Adrenal gland (tissue), 12 donors: ENCODE measurements around the gene NECAB2. TPM values are rescaled to one million over a fixed set of nuclear protein-coding genes. Genes with fewer than 3 reads are reported as not detected.

Source experiments
- DNase-seq, 7 donors: peaks; one replicate each; pipeline ENCODE4 v3.0.0-alpha.2; 2019 to 2020
- H3K27ac ChIP-seq, 5 donors: fragments of 200-600 bp; sonication (generic) in 4 of 5; 1 replicate in 3 of 5; 2 replicates in 2 of 5; pipeline versions ENCODE4 v1.5.1 to v1.8.0; 2016 to 2020; ENCODE audit warnings: mild to moderate bottlenecking in 1 of 5
- H3K27me3 ChIP-seq: fragments of 200-600 bp; 2 replicates; pipeline ENCODE4 v1.8.0; 2021
- H3K36me3 ChIP-seq, 2 donors: fragments of 200-600 bp; replicated peaks in 1 of 2; 1 replicate in 1 of 2; 2 replicates in 1 of 2; pipeline versions ENCODE4 v1.5.1 to v1.8.0; 2018 to 2022
- H3K4me1 ChIP-seq, 2 donors: fragments of 200-600 bp; replicated peaks in 1 of 2; 1 replicate in 1 of 2; 2 replicates in 1 of 2; pipeline versions ENCODE4 v1.5.1 to v1.8.0; 2018 to 2021
- H3K4me3 ChIP-seq, 4 donors: fragments of 200-600 bp; sonication (generic) in 3 of 4; one replicate each; pipeline ENCODE4 v1.5.1; 2016 to 2018
- H3K9me3 ChIP-seq, 3 donors: fragments of 200-600 bp; sonication (generic) in 1 of 3; replicated peaks in 1 of 3; 1 replicate in 2 of 3; 2 replicates in 1 of 3; pipeline versions ENCODE4 v1.5.1 to v1.8.0; 2016 to 2021
- POLR2A ChIP-seq, 2 donors: fragments of 450-650 bp; IDR thresholded peaks; one replicate each; pipeline ENCODE4 v1.6.1; 2017; ENCODE audit warnings: antibody characterized with exemption in 2 of 2, mild to moderate bottlenecking in 2 of 2, moderate library complexity in 1 of 2
- WGBS, 4 donors: extraction: QIAGEN DNeasy Blood & Tissue Kit in 2 of 4; methylation state at CpG; one replicate each; pipeline versions ENCODE4 v1.1.5 to v1.1.7; 2013 to 2017; 5-methylcytosine and 5-hydroxymethylcytosine counted together
- intact Hi-C, 2 donors: fragments of 100-400 bp; cut with DNase I; formaldehyde crosslinking; loops; one replicate each; pipeline versions ENCODE4 v1.14.1 to v1.15.0; 2022 to 2023
- polyA plus RNA-seq, 3 donors: library from polyadenylated mRNA; stranded (reverse); fragments of 200-250 nt in 2 of 3; fragments of 350-450 nt in 1 of 3; fragmentation: Illumina TruSeq in 1 of 3; extraction: RNeasy Lipid Tissue Mini Kit (QIAGEN cat#74804) in 1 of 3; gene quantifications; one replicate each; pipeline ENCODE4 v1.2.3, GENCODE V29; 2013 to 2014
- total RNA-seq, 9 donors: library from RNA; depleted of rRNA in 4 of 9; stranded (reverse); fragments of >200 nt in 4 of 9; fragments of 120-200 nt in 1 of 9; fragmentation: NEBNext Ultra II Directional in 1 of 9; extraction: Animal tissue kit (Norgen Biotek cat#: 25700) in 1 of 9; gene quantifications; one replicate each; pipeline versions ENCODE4 v1.1.0 to v1.2.4, GENCODE V29; 2013 to 2023
- TF ChIP-seq, protein P1 (sequence below), 6 experiments: fragments of 450-650 bp in 4 of 6; fragments of 200-600 bp in 2 of 6; sonication (generic) in 1 of 6; IDR thresholded peaks; 1 replicate in 5 of 6; 2 replicates in 1 of 6; pipeline versions ENCODE4 v1.5.1 to v1.8.0; 2016 to 2021; ENCODE audit warnings: antibody characterized with exemption in 6 of 6, mild to moderate bottlenecking in 2 of 6, moderate library complexity in 1 of 6
- donor health status: healthy with polysubstance abuse.
- donor health status: Bipolar disorder and iron deficiency.
- donor health status: DM: yes; HTN: yes; CAD: no.
- donor health status: DM: no; HTN: no; CAD: no.
- donor health status: DM: no; HTN: no; CAD: no.
- donor health status: DM: yes; HTN: yes; CAD: no.

The NECAB2 gene
- total and polyA plus RNA-seq, 12 donors = 0.14 to 2.1 (median 0.36) TPM; not detected in 3

DNA sequence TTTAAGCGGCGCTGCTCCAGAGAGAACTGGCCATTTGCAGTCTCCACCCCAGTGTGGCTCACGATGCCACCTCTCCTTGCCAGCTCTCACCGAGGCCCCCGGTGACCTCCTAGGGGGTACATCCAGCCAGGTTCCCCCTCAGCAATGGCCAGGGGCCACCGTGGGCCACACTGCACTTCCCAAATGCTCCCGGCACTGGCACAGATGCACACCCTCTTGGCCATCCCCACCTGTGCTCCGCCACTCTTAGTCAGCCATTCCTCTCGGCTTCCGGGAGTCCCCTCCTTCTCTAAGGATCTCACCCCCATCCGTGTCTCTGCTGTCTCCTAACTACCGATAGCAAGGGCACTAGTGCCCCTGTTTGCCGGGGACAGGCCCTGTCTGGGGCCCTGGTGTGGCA, 43.4 kb upstream of the NECAB2 start:
- Histone ChIP-seq H3K9me3 (no peaks in the 10 kb centered on the region), H3K27me3 (no peaks in the 10 kb centered on the region), H3K27ac (no peak overlapping the region), H3K36me3 (peaks cover 0 to 9% of the 10 kb centered on the region in 2 donors), H3K4me3 (no peak overlapping the region), H3K4me1 (peaks cover 3 to 5% of the 10 kb centered on the region in 2 donors)
- 81 to 93% (median 84%) methylated on average over 13 of the region's 13 CpGs for WGBS, 4 donors
- no peak for DNase-seq
- TF ChIP-seq, protein P1, sequence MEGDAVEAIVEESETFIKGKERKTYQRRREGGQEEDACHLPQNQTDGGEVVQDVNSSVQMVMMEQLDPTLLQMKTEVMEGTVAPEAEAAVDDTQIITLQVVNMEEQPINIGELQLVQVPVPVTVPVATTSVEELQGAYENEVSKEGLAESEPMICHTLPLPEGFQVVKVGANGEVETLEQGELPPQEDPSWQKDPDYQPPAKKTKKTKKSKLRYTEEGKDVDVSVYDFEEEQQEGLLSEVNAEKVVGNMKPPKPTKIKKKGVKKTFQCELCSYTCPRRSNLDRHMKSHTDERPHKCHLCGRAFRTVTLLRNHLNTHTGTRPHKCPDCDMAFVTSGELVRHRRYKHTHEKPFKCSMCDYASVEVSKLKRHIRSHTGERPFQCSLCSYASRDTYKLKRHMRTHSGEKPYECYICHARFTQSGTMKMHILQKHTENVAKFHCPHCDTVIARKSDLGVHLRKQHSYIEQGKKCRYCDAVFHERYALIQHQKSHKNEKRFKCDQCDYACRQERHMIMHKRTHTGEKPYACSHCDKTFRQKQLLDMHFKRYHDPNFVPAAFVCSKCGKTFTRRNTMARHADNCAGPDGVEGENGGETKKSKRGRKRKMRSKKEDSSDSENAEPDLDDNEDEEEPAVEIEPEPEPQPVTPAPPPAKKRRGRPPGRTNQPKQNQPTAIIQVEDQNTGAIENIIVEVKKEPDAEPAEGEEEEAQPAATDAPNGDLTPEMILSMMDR (IDR thresholded peaks at IDR 0.05) = no peak
- TF ChIP-seq POLR2A (IDR thresholded peaks at IDR 0.05) = no peak
- intact Hi-C loops = loop anchor here in 1 of 2 donors (5.0 to 10.0 kb wide), 2 partner anchors 43 to 130 kb away; partner anchors contain the start of gene NECAB2

DNA sequence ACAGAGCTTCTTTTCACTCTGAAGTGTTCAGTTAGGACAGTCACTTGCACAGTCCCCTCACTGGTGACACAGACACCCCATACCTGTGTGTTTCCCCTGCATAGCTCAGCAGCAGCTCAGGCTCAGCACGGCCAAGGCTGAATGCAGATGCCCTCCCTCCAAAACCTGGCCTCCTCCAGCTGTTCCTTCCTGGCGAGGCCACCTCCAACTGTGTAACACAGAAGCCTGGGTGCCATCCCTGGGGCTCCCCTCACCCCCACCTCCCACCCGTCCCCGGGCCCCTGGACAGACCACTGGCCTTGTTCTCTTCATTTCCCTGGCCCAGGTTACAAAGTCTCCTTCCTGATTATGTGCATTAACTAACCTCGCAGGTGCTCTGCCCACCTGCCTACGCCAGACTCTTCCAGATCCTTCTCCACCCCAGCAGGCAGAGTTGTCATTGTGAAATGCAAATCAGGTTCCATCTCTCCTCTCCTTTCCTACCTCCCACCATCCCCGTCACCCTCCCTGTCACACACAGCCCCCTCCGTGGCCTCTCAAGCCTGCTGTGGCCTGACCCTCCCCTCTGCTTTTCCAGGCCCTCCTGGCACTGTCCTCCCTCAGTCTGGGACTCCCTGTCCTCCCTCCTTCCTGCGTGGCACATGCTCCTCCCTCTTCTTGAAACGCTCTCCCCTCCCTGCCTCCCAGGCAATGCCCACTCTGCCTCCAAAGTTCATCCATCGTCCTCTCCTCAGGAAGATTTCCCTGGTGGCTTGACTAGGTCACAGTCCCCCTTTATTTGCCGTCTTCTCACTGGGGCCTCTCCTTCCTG, 42.7 kb upstream of the NECAB2 start:
- no peak overlapping the region for H3K4me3 ChIP-seq
- WGBS, 4 donors = 85 to 92% (median 88%) methylated on average over 10 to 12 of the region's 12 CpGs
- H3K4me1 ChIP-seq = peaks cover 3 to 5% of the 10 kb centered on the region in 2 donors
- H3K27ac ChIP-seq = no peak overlapping the region
- no peaks in the 10 kb centered on the region for H3K9me3 ChIP-seq
- H3K36me3 ChIP-seq = peaks cover 0 to 2% of the 10 kb centered on the region in 2 donors
- no peaks in the 10 kb centered on the region for H3K27me3 ChIP-seq
- intact Hi-C loops = loop anchor here in 1 of 2 donors (5.0 to 10.0 kb wide), 2 partner anchors 42 to 130 kb away; partner anchors contain the start of gene NECAB2
- DNase-seq = no peak
- TF ChIP-seq, protein P1 (IDR thresholded peaks at IDR 0.05) = no peak
- TF ChIP-seq POLR2A (IDR thresholded peaks at IDR 0.05) = no peak

DNA sequence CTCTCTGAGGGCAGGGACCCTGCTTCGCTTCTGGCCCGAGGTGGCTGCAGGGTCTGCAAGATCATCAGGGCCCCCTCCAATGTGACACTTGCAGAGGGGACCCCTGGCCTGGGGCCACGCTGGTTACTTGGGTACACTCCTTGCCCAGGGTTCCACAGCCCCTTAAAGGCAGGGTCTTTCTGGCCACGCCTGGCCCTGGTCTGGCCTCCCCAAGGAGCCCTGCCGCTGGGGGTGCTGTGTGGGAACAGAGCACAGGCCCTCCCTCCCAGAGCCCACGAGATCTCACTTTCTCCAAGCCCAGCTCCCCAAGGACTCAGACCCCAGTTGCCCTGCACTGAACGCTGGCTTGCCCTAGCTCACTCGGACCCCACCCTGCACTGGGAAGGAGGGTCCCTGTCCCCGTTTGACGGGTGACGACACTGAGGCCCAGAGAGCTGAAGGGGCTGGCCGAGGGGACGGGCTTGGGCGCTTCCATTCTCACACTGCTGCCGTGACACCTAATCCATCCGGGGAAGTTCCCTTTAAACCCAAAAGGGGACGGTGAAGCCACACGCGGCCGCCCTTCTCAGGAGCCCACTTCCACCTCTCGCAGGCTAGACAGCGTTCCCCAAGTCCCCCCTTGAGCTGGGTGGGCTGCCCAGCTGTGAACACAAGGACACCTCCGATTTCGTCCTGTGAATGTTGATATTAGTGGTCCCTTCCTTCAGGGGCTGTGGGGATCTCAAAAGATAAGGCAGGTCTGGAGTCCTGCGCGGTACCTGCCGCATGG, 41.9 kb upstream of the NECAB2 start:
- H3K27ac ChIP-seq = no peak overlapping the region
- H3K4me3 ChIP-seq = no peak overlapping the region
- no peaks in the 10 kb centered on the region for H3K9me3 ChIP-seq
- WGBS, 4 donors = 48 to 57% (median 50%) methylated on average over 13 to 27 of the region's 27 CpGs
- DNase-seq = no peak
- no peak for TF ChIP-seq POLR2A (IDR thresholded peaks at IDR 0.05)
- TF ChIP-seq, protein P1 (IDR thresholded peaks at IDR 0.05) = no peak
- intact Hi-C loops = loop anchor here in 1 of 2 donors (5.0 to 10.0 kb wide), 2 partner anchors 41 to 129 kb away; partner anchors contain the start of gene NECAB2
- peaks cover 3 to 5% of the 10 kb centered on the region in 2 donors for H3K4me1 ChIP-seq
- H3K27me3 ChIP-seq = no peaks in the 10 kb centered on the region
- H3K36me3 ChIP-seq = no peaks in the 10 kb centered on the region
